Epithelial cell of esophagus (primary cell): ENCODE measurements around the gene NEURL1.
A peak's percentile ranks its signal among the peaks of the same experiment; 100 is the strongest.

Source experiments
- DNase-seq: peaks from one replicate; pipeline ENCODE4 v3.0.0; 2010; ENCODE audit warnings: low read depth
- H3K4me3 ChIP-seq: 2 replicates; pipeline ENCODE4 v1.5.1; 2011; ENCODE audit warnings: mild to moderate bottlenecking, low read length, control low read depth
- CTCF ChIP-seq: IDR thresholded peaks from 2 replicates; pipeline ENCODE4 v1.5.1; 2011; ENCODE audit warnings: low read depth, mild to moderate bottlenecking, low read length, control low read depth, inconsistent platforms; ENCODE audit not compliant: insufficient read depth; ENCODE audit errors: missing control alignments

The NEURL1 gene

GRCh38 chr10:103592186-103593021 lies 98.9 kb downstream of the NEURL1 start:
- TF ChIP-seq CTCF: peak; percentile 58
- peak; percentile 49 for DNase-seq
- H3K4me3 ChIP-seq: no peak overlapping the region

- no peak overlapping the region for H3K4me3 ChIP-seq
- DNase-seq: no peak
- TF ChIP-seq CTCF: no peak
These were observed 99.6 kb downstream of the NEURL1 start for GRCh38 chr10:103593022-103593570.

GRCh38 chr10:103595933-103596726 lies 102.6 kb downstream of the NEURL1 start:
- DNase-seq: no peak
- no peak overlapping the region for H3K4me3 ChIP-seq
- TF ChIP-seq CTCF: no peak

- no peak for DNase-seq
- H3K4me3 ChIP-seq: no peak overlapping the region
- TF ChIP-seq CTCF: no peak
These were observed 103.5 kb downstream of the NEURL1 start for GRCh38 chr10:103597003-103597402.

GRCh38 chr10:103598654-103599115 lies 105.2 kb downstream of the NEURL1 start:
- peak; percentile 63 for DNase-seq
- no peak overlapping the region for H3K4me3 ChIP-seq
- peak; percentile 65 for TF ChIP-seq CTCF

GRCh38 chr10:103599211-103599610 lies 105.7 kb downstream of the NEURL1 start:
- DNase-seq: no peak
- TF ChIP-seq CTCF: no peak
- no peak overlapping the region for H3K4me3 ChIP-seq
